ES-I3 (cell line): ENCODE data around the gene ARHGEF12.

ENCODE experiments used
- H3K36me3 ChIP-seq: 2 replicates; pipeline ENCODE4 v1.6.1; 2013; ENCODE audit warnings: mild to moderate bottlenecking, low read length, control low read depth, moderate library complexity; ENCODE audit not compliant: insufficient read depth
- H3K4me1 ChIP-seq: 2 replicates; pipeline ENCODE4 v1.6.1; 2013; ENCODE audit warnings: mild to moderate bottlenecking, control low read depth, low read length; ENCODE audit not compliant: insufficient read depth
- H3K9ac ChIP-seq: 2 replicates; pipeline ENCODE4 v1.6.1; 2013; ENCODE audit warnings: low read depth, mild to moderate bottlenecking, low read length, moderate library complexity
- H3K9me3 ChIP-seq: 2 replicates; pipeline ENCODE4 v1.6.1; 2013; ENCODE audit warnings: mild to moderate bottlenecking, low read length, moderate library complexity; ENCODE audit not compliant: control insufficient read depth, insufficient read depth

The ARHGEF12 gene, protein sequence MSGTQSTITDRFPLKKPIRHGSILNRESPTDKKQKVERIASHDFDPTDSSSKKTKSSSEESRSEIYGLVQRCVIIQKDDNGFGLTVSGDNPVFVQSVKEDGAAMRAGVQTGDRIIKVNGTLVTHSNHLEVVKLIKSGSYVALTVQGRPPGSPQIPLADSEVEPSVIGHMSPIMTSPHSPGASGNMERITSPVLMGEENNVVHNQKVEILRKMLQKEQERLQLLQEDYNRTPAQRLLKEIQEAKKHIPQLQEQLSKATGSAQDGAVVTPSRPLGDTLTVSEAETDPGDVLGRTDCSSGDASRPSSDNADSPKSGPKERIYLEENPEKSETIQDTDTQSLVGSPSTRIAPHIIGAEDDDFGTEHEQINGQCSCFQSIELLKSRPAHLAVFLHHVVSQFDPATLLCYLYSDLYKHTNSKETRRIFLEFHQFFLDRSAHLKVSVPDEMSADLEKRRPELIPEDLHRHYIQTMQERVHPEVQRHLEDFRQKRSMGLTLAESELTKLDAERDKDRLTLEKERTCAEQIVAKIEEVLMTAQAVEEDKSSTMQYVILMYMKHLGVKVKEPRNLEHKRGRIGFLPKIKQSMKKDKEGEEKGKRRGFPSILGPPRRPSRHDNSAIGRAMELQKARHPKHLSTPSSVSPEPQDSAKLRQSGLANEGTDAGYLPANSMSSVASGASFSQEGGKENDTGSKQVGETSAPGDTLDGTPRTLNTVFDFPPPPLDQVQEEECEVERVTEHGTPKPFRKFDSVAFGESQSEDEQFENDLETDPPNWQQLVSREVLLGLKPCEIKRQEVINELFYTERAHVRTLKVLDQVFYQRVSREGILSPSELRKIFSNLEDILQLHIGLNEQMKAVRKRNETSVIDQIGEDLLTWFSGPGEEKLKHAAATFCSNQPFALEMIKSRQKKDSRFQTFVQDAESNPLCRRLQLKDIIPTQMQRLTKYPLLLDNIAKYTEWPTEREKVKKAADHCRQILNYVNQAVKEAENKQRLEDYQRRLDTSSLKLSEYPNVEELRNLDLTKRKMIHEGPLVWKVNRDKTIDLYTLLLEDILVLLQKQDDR (N-terminal part only)

DNA sequence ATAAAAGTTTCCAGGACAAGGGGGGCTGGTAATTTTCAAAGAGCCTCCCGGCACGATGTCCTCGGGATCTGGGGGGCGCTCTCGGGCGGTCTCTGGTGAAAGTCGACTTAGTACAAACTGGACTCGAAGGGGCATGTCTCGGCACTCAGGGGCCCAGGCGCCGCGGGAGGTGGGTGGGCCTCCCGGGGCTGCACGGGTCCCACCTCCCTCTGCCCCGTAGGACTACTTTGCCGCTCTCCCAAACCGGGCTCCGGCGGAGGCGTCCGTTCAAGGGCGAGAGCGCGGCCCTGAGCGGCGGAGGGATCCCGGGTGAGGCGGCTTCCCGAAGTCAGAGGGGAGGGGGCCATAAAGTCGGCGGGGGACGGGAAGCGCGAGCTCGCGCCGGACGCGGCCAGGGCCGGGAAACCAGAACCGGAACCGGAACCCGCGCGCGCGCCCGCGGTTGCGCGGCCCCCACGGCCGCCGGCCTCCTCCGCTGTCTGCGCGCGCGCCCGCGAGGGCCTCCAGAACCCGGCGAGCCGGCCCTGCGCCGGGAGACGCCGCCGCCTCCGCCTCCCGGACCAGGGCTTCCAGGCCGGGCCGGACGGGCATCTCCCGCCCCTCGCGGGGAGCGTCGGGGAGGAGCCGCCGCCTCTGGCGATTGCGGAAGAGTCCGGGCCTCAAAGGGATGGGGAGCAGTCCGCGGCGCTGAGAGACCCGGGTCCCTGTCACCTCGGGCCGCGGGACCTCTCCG is at the start of gene ARHGEF12:
Gene ARHGEF12, plus strand, starts transcription at position 506 of the 733 bp plus-strand sequence. CDS start 831 bp downstream, outside the sequence.
- no peaks in the 10 kb centered on the region for H3K36me3 ChIP-seq
- peak within 1 kb of the TSS; percentile 97 for H3K9ac ChIP-seq
- H3K9me3 ChIP-seq = no peaks in the 10 kb centered on the region
- peaks cover 5% of the 10 kb centered on the region; the same call in 1 of the 2 replicates for H3K4me1 ChIP-seq

GRCh38 chr11:120288021-120288420 is 48.2 kb upstream of the ARHGEF12 start:
- Histone ChIP-seq H3K9me3 (no peaks in the 10 kb centered on the region), H3K36me3 (no peaks in the 10 kb centered on the region; the same call in 1 of the 2 replicates), H3K9ac (no peak overlapping the region), H3K4me1 (peaks cover 4% of the 10 kb centered on the region; the same call in 1 of the 2 replicates)

DNA sequence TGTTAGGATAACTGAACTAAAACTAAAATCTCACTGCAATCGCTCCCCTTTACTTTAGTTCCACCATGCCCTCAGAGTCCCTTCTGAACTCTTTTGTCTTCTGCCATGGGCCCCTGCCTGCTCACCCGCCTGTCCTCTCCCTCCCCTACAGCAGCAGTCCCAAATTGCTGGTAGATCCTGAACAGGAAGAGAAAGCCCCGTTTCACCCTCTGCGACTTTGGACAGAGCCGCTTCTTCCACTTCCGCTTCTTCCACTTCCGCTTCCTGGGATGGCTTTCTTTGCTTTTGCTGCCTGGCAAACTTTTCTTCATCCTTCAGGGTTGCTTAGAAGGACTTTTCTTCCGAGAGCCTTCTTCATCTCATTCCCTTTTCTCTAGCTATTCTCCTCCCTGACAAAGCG is 46.8 kb upstream of the ARHGEF12 start:
- Histone ChIP-seq H3K4me1 (peaks cover 4% of the 10 kb centered on the region; the same call in 1 of the 2 replicates), H3K36me3 (no peaks in the 10 kb centered on the region; the same call in 1 of the 2 replicates), H3K9me3 (no peaks in the 10 kb centered on the region), H3K9ac (no peak overlapping the region)

- H3K4me1 ChIP-seq = peaks cover 4% of the 10 kb centered on the region; the same call in 1 of the 2 replicates
- H3K9me3 ChIP-seq = no peaks in the 10 kb centered on the region
- no peaks in the 10 kb centered on the region; the same call in 1 of the 2 replicates for H3K36me3 ChIP-seq
- no peak overlapping the region for H3K9ac ChIP-seq
Observed at GRCh38 chr11:120290956-120291355, 45.3 kb upstream of the ARHGEF12 start.

GRCh38 chr11:120293038-120293800 is 43.0 kb upstream of the ARHGEF12 start:
- Histone ChIP-seq H3K9me3 (no peaks in the 10 kb centered on the region), H3K36me3 (no peaks in the 10 kb centered on the region; the same call in 1 of the 2 replicates), H3K4me1 (peaks cover 6% of the 10 kb centered on the region; the same call in 1 of the 2 replicates), H3K9ac (no peak overlapping the region)

DNA sequence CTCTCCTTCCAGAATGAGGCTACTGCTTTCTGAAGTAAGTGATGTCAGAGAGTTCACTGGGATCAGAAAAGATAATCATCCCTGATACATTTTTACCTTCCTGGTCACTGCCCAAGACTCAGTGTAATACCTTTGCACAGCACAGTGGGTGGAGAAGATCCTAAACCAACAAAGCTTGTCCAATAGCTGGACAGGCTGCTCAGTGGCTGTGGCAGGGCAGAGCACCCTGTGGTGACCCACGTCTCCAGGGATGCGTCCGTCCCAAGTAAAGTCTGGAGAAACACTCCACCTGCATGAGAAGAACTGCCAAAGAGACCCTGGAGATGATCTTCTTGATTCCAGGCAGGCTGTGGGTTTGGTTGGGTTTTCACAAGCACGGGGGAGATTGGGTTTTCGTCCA is 42.1 kb upstream of the ARHGEF12 start:
- Histone ChIP-seq H3K4me1 (peaks cover 8% of the 10 kb centered on the region; the same call in 1 of the 2 replicates), H3K9ac (no peak overlapping the region), H3K9me3 (no peaks in the 10 kb centered on the region), H3K36me3 (no peaks in the 10 kb centered on the region; the same call in 1 of the 2 replicates)

GRCh38 chr11:120295099-120295498 is 41.1 kb upstream of the ARHGEF12 start:
- H3K4me1 ChIP-seq = peaks cover 12% of the 10 kb centered on the region
- no peaks in the 10 kb centered on the region for H3K36me3 ChIP-seq
- H3K9ac ChIP-seq = no peak overlapping the region
- no peaks in the 10 kb centered on the region for H3K9me3 ChIP-seq

DNA sequence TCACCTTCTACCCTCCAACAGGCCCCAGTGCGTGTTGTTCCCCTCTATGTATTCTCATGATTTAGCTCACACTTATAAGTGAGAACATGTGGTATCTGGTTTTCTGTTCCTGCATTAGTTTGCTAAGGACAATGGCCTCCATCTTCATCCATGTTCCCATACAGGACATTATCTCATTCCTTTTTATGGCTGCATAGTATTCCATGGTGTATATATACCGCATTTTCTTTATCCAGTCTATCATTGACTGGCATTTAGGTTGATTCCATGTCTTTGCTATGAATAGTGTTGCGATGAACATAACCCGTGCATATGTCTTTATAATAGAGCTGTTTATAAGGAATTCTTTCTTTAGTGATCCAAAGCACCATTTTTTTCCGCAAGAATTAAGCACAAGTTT is 39.7 kb upstream of the ARHGEF12 start:
- Histone ChIP-seq H3K9me3 (no peaks in the 10 kb centered on the region), H3K4me1 (peaks cover 12% of the 10 kb centered on the region), H3K9ac (no peak overlapping the region), H3K36me3 (no peaks in the 10 kb centered on the region)

GRCh38 chr11:120298461-120298860 is 37.8 kb upstream of the ARHGEF12 start:
- Histone ChIP-seq H3K9ac (no peak overlapping the region), H3K9me3 (no peaks in the 10 kb centered on the region), H3K4me1 (peaks cover 18% of the 10 kb centered on the region), H3K36me3 (no peaks in the 10 kb centered on the region)

DNA sequence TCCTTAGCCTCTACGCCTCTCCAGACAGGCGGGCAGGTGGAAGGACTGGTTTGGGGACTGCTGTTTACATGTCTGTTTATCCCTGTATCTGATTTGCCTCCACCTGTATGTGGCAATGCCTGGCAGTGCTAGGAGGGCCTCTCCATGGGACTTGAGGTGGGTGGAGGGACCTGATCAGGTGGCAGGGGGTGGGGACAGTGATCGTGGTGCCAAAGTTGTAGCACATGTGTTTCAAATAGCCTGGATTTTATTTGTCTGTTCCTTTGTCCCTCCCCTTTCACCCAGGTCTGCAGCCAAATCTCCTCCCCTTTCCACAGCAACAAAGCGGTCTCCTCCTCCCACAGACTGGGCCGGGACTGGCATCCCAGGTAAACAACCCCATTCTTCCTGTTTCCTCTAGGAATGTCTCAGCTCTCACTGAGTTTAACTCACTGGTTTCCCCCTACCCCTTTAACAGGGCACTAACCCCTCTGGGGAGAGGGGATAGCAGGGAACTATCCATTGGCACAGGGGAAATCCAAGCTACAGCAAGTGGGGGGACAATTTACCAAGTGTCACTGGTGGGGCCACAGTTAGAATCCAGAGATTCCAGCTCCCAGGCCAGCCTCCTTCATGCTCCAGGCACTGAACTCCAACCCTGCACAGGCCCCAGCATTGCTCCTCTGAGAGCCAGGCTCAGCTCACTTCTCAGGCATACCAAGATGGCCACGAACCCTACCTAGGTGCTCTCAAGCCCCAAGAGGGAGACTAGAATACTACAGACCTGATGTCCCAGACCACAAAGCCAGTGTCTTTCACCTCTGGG is 34.0 kb upstream of the ARHGEF12 start:
- Histone ChIP-seq H3K9me3 (no peaks in the 10 kb centered on the region), H3K36me3 (no peaks in the 10 kb centered on the region), H3K4me1 (peaks cover 44% of the 10 kb centered on the region), H3K9ac (no peak overlapping the region)

- Histone ChIP-seq H3K4me1 (peaks cover 45% of the 10 kb centered on the region), H3K36me3 (no peaks in the 10 kb centered on the region), H3K9ac (no peak overlapping the region), H3K9me3 (no peaks in the 10 kb centered on the region)
Observed at GRCh38 chr11:120303004-120303637, 33.1 kb upstream of the ARHGEF12 start.

DNA sequence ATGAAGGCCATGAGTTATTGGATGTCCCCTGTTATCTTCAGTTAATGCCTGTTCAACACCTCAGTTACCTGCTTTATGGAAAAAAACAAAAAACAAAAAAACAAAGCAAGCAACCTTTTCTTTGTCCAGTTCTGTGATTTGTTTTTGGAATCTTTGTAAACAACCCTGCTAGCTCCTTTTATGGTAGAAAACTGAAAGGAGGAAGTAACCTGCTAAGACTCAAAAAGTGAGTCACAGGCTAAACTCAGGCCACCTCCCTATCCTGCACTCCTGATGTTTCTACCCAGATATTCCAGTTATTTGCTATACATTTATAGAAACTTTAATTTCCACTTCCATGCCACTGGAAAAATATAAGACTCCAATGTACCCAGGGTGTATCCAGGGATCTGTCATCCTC is 31.7 kb upstream of the ARHGEF12 start:
- Histone ChIP-seq H3K4me1 (peaks cover 37% of the 10 kb centered on the region), H3K9me3 (no peaks in the 10 kb centered on the region), H3K9ac (no peak overlapping the region), H3K36me3 (no peaks in the 10 kb centered on the region)
